ENCODE measurements around the gene C12orf50. TPM values are rescaled to one million over a fixed set of nuclear protein-coding genes. Genes with fewer than 3 reads are reported as not detected.
"Not testable (repeated sequence)": the region's sequence is repeated elsewhere in the genome, so short reads cannot be mapped to it uniquely, and the experiment has no call there.

Gene C12orf50
- total and polyA plus RNA-seq, 2 donors (not counting 1 experiment from before 2014, with no cell fraction given), result 0.07 to 0.10 TPM

- CTCF ChIA-PET, result no interaction called here
- intact Hi-C loops (cut with micrococcal nuclease), result no loop called here
- Histone ChIP-seq H4K20me1 (ENCODE audit: control insufficient read depth, insufficient read depth, low read length, poor library complexity, severe bottlenecking) (no peaks in the 10 kb centered on the region), H2AFZ (ENCODE audit: insufficient read depth, low read depth, low read length, poor library complexity, severe bottlenecking) (no peak overlapping the region), H3K4me1 (ENCODE audit: control insufficient read depth in 2 of 2, insufficient read depth in 2 of 2, low read length in 2 of 2) (no peaks in the 10 kb centered on the region), H3K9me3 (ENCODE audit: control extremely low read depth in 1 of 3, control insufficient read depth in 2 of 3, insufficient read depth in 1 of 3, low read length in 2 of 3) (no peaks in the 10 kb centered on the region), H3K36me3 (replicated peaks in 1 of 2; ENCODE audit: control extremely low read depth in 1 of 2, control insufficient read depth in 1 of 2, extremely low read depth in 1 of 2, insufficient read depth in 2 of 2, low read length in 1 of 2) (no peaks in the 10 kb centered on the region), H3K27me3 (replicated peaks in 1 of 4; ENCODE audit: control extremely low read depth in 1 of 4, control insufficient read depth in 3 of 4, insufficient read depth in 4 of 4, low read length in 3 of 4) (no peaks in the 10 kb centered on the region), H3K4me2 (replicated peaks; ENCODE audit: low read depth, low read length, poor library complexity, severe bottlenecking) (no peak overlapping the region), H3K27ac (ENCODE audit: low read length in 2 of 2) (no peak overlapping the region), H3K9ac (ENCODE audit: low read length) (no peak overlapping the region), H3K4me3 (ENCODE audit: control extremely low read depth in 1 of 5, extremely low read depth in 1 of 5, insufficient read depth in 1 of 5, low read depth in 2 of 5, low read length in 4 of 5) (no peak overlapping the region), H3K79me2 (ENCODE audit: control insufficient read depth, insufficient read depth, low read length) (no peaks in the 10 kb centered on the region)
- Mint-ChIP-seq H3K4me1 (no peaks in the 10 kb centered on the region), H3K4me3 (no peak overlapping the region), H3K27me3 (no peaks in the 10 kb centered on the region), H3K27ac (no peak overlapping the region), H3K9me3 (ENCODE audit: insufficient read depth) (no peaks in the 10 kb centered on the region)
- DNase-seq (no peak), ATAC-seq (ENCODE audit: low read depth) (no peak)
- TF ChIP-seq EZH2 (IDR thresholded peaks at IDR 0.05; ENCODE audit: borderline replicate concordance, insufficient read depth, low read depth, low read length, poor library complexity, severe bottlenecking), result no peak
- TF ChIP-seq CTCF (IDR thresholded peaks at IDR 0.05), result no peak
- 78% methylated on average over 1 of the region's 2 CpGs for WGBS (ENCODE audit: insufficient coverage)
- POLR2A ChIA-PET, result no interaction called here
Measured at GRCh38 chr12:87960566-87960965, 68.6 kb downstream of the C12orf50 start.

GRCh38 chr12:87954028-87954427, 75.2 kb downstream of the C12orf50 start:
- H3K9me3 ChIP-seq (ENCODE audit: control extremely low read depth in 1 of 3, control insufficient read depth in 2 of 3, insufficient read depth in 1 of 3, low read length in 2 of 3); H3K36me3 ChIP-seq (replicated peaks in 1 of 2; ENCODE audit: control extremely low read depth in 1 of 2, control insufficient read depth in 1 of 2, extremely low read depth in 1 of 2, insufficient read depth in 2 of 2, low read length in 1 of 2); H4K20me1 ChIP-seq (ENCODE audit: control insufficient read depth, insufficient read depth, low read length, poor library complexity, severe bottlenecking); ATAC-seq (ENCODE audit: low read depth); H3K4me1 ChIP-seq (ENCODE audit: control insufficient read depth in 2 of 2, insufficient read depth in 2 of 2, low read length in 2 of 2); H3K79me2 ChIP-seq (ENCODE audit: control insufficient read depth, insufficient read depth, low read length); H3K9ac ChIP-seq (ENCODE audit: low read length); H3K27me3 ChIP-seq (replicated peaks in 1 of 4; ENCODE audit: control extremely low read depth in 1 of 4, control insufficient read depth in 3 of 4, insufficient read depth in 4 of 4, low read length in 3 of 4); H3K27me3 Mint-ChIP-seq; H3K4me1 Mint-ChIP-seq; intact Hi-C loops (cut with micrococcal nuclease); DNase-seq; H2AFZ ChIP-seq (ENCODE audit: insufficient read depth, low read depth, low read length, poor library complexity, severe bottlenecking); H3K27ac ChIP-seq (ENCODE audit: low read length in 2 of 2); H3K4me2 ChIP-seq (replicated peaks; ENCODE audit: low read depth, low read length, poor library complexity, severe bottlenecking); H3K4me3 ChIP-seq (ENCODE audit: control extremely low read depth in 1 of 5, extremely low read depth in 1 of 5, insufficient read depth in 1 of 5, low read depth in 2 of 5, low read length in 4 of 5); H3K4me3 Mint-ChIP-seq; H3K27ac Mint-ChIP-seq; CTCF ChIA-PET; POLR2A ChIA-PET; H3K9me3 Mint-ChIP-seq (ENCODE audit: insufficient read depth): not testable (repeated sequence)
- no CpG with 5 or more reads among the region's 7 CpGs for WGBS (ENCODE audit: insufficient coverage)

All from B cell (primary cell).